Measurements from ENCODE around the gene ATRNL1. TPM values are rescaled to one million over a fixed set of nuclear protein-coding genes. Genes with fewer than 3 reads are reported as not detected.

Gene ATRNL1
- total and polyA plus RNA-seq, 10 donors: 0.29 to 6.3 (median 2.2) TPM

DNA sequence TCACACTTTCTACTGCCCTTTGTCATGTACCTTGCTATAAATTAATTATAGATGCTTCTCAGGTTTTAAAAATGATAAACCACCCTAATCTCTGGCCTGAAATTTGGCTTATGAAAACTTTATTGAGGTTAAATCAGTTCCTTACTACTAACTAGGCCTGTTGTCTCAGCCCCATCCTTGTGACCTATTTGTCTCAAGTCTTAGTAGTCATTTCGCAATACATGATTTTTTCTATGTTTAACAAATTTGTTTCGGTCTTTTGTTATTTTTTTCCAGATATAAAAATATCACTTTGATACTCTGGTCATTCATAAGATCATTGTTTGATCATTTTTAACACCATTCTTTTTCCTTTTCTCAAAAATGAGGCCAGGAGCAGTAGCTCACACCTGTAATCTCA is 768.3 kb downstream of the ATRNL1 start:
- Histone ChIP-seq H3K4me3 (no peak overlapping the region), H3K4me1 (no peaks in the 10 kb centered on the region), H3K36me3 (no peaks in the 10 kb centered on the region), H3K27me3 (replicated peaks in 1 of 7) (no peaks in the 10 kb centered on the region), H3K27ac (no peak overlapping the region), H3K9me3 (peaks cover 0 to 6% (median 4%) of the 10 kb centered on the region in 8 donors)
- intact Hi-C loops (cut with DNase I; ENCODE audit: low total_unique reads): no loop called here
- TF ChIP-seq POLR2AphosphoS5 (IDR thresholded peaks at IDR 0.05) (no peak), POLR2A (IDR thresholded peaks at IDR 0.05) (no peak)
- TF ChIP-seq, protein P1, sequence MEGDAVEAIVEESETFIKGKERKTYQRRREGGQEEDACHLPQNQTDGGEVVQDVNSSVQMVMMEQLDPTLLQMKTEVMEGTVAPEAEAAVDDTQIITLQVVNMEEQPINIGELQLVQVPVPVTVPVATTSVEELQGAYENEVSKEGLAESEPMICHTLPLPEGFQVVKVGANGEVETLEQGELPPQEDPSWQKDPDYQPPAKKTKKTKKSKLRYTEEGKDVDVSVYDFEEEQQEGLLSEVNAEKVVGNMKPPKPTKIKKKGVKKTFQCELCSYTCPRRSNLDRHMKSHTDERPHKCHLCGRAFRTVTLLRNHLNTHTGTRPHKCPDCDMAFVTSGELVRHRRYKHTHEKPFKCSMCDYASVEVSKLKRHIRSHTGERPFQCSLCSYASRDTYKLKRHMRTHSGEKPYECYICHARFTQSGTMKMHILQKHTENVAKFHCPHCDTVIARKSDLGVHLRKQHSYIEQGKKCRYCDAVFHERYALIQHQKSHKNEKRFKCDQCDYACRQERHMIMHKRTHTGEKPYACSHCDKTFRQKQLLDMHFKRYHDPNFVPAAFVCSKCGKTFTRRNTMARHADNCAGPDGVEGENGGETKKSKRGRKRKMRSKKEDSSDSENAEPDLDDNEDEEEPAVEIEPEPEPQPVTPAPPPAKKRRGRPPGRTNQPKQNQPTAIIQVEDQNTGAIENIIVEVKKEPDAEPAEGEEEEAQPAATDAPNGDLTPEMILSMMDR (IDR thresholded peaks at IDR 0.05 in 8 of 11, conservative IDR thresholded peaks at IDR 0.05 in 3 of 11): no peak
- no peak for DNase-seq
- 86 to 90% (median 88%) methylated on average over 2 of the region's 2 CpGs for WGBS, 5 donors

DNA sequence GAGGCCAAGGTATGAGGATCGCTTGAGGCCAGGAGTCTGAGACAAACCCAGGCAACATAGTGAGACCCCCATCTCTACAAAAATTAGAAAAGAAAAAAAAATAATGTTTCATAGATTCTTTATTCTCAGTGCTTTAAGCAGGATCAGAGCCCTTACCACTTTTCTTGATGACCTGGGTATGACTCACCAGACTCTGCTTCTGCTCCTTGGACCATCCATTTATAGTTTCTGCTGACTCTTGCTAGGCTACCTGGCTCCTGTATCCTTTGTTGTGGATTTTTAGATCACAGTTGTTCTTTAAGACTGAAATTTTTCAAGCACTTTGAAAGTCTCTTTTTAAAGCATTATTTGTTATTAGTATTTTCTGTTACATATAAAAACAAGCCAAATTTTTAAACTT is 768.7 kb downstream of the ATRNL1 start:
- H3K4me3 ChIP-seq: no peak overlapping the region
- TF ChIP-seq, protein P1 (IDR thresholded peaks at IDR 0.05 in 8 of 11, conservative IDR thresholded peaks at IDR 0.05 in 3 of 11): no peak
- no peak for TF ChIP-seq POLR2AphosphoS5 (IDR thresholded peaks at IDR 0.05)
- TF ChIP-seq POLR2A (IDR thresholded peaks at IDR 0.05): no peak
- no peaks in the 10 kb centered on the region for H3K36me3 ChIP-seq
- peaks cover 0 to 6% (median 4%) of the 10 kb centered on the region in 8 donors for H3K9me3 ChIP-seq
- no peak overlapping the region for H3K27ac ChIP-seq
- DNase-seq: no peak
- intact Hi-C loops (cut with DNase I; ENCODE audit: low total_unique reads): no loop called here
- no peaks in the 10 kb centered on the region for H3K27me3 ChIP-seq (replicated peaks in 1 of 7)
- peaks cover 0 to 2% (median 0%) of the 10 kb centered on the region in 6 donors for H3K4me1 ChIP-seq
- WGBS, 5 donors: 88 to 96% (median 92%) methylated on average over 1 of the region's 1 CpG

DNA sequence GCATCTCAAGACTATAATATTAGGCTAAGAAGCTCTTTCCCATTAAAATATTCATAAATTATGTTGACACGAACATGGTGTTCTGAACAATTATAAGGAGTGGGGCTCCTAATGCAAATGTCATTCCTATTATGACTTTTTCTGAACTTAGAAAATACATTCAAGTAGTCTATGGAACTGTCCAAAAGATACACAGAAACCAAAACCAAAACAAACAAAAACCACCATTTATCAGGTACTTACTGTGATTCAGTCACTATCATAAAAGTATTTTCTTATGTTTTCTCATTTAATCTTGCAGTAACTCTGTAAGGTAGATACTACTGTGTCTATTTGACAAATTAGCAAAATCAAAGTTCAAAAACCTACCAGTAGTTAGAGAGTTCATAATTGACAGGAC is 773.0 kb downstream of the ATRNL1 start:
- no peak for DNase-seq
- TF ChIP-seq POLR2AphosphoS5 (IDR thresholded peaks at IDR 0.05) (no peak), POLR2A (IDR thresholded peaks at IDR 0.05) (no peak)
- TF ChIP-seq, protein P1 (IDR thresholded peaks at IDR 0.05 in 8 of 11, conservative IDR thresholded peaks at IDR 0.05 in 3 of 11): no peak
- Histone ChIP-seq H3K4me1 (peaks cover 0 to 4% (median 0%) of the 10 kb centered on the region in 6 donors), H3K4me3 (no peak overlapping the region), H3K9me3 (no peaks in the 10 kb centered on the region), H3K27me3 (replicated peaks in 1 of 7) (no peaks in the 10 kb centered on the region), H3K27ac (peak overlapping the region in 3 of 8 donors; percentile 9 to 27 (median 26)), H3K36me3 (no peaks in the 10 kb centered on the region)
- 71 to 86% (median 80%) methylated on average over 1 of the region's 1 CpG for WGBS, 5 donors
- intact Hi-C loops (cut with DNase I; ENCODE audit: low total_unique reads): no loop called here

DNA sequence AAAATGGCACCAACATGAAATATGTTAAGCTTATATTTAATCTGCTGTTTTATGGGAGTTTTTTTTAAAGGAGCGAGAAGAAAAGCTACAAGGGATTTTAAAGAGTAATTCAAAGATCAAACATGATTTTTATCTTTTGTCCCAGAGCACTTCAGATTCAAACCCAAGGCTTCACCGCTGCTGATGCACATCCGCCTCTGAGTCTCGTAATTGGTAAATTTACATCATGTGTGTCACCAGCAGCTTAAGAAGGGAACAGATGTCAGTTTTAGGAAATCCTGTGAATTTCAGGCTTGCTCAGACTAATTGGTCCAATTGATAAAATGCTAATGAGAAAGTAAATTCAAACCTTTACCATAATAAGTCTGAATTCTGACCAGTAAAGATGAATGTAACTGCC is 773.5 kb downstream of the ATRNL1 start:
- WGBS, 5 donors: 68 to 85% (median 78%) methylated on average over 4 of the region's 4 CpGs
- Histone ChIP-seq H3K36me3 (no peaks in the 10 kb centered on the region), H3K9me3 (no peaks in the 10 kb centered on the region), H3K4me3 (no peak overlapping the region), H3K4me1 (peaks cover 0 to 4% (median 0%) of the 10 kb centered on the region in 6 donors), H3K27ac (peak overlapping the region in 2 of 8 donors; percentile 26 to 27), H3K27me3 (replicated peaks in 1 of 7) (no peaks in the 10 kb centered on the region)
- TF ChIP-seq POLR2AphosphoS5 (IDR thresholded peaks at IDR 0.05) (no peak), POLR2A (IDR thresholded peaks at IDR 0.05) (no peak)
- no peak for DNase-seq
- intact Hi-C loops (cut with DNase I; ENCODE audit: low total_unique reads): no loop called here

DNA sequence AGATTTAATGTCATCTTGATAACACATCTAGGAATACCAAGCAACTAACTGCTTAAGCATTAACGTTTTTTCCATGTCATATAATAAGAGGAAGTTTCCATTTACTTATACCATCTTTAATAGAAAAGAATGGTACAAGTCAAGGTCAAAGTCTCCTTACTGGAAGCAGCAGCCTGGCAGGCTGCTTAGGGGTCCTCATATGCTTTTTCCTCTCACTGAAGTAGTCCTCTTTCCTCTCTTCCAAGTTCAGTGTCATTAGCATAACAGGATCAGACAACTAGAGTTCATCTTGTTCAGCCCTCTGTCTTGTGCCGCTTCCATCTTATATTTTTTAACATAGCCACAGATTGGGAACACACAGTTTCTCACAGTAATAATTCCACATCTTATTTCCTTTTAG is 774.1 kb downstream of the ATRNL1 start:
- H3K27me3 ChIP-seq (replicated peaks in 1 of 7): no peaks in the 10 kb centered on the region
- no peaks in the 10 kb centered on the region for H3K9me3 ChIP-seq
- DNase-seq: no peak
- 44 to 55% (median 47%) methylated on average over 2 of the region's 2 CpGs for WGBS, 5 donors
- peaks cover 0 to 4% (median 0%) of the 10 kb centered on the region in 6 donors for H3K4me1 ChIP-seq
- TF ChIP-seq, protein P1 (IDR thresholded peaks at IDR 0.05 in 8 of 11, conservative IDR thresholded peaks at IDR 0.05 in 3 of 11): no peak
- TF ChIP-seq POLR2AphosphoS5 (IDR thresholded peaks at IDR 0.05): no peak
- TF ChIP-seq POLR2A (IDR thresholded peaks at IDR 0.05): no peak
- intact Hi-C loops (cut with DNase I; ENCODE audit: low total_unique reads): no loop called here
- H3K36me3 ChIP-seq: no peaks in the 10 kb centered on the region
- H3K4me3 ChIP-seq: no peak overlapping the region
- peak overlapping the region in 2 of 8 donors; percentile 27 to 32 for H3K27ac ChIP-seq
